ENCODE measurements around the gene CHIC2.

DNA sequence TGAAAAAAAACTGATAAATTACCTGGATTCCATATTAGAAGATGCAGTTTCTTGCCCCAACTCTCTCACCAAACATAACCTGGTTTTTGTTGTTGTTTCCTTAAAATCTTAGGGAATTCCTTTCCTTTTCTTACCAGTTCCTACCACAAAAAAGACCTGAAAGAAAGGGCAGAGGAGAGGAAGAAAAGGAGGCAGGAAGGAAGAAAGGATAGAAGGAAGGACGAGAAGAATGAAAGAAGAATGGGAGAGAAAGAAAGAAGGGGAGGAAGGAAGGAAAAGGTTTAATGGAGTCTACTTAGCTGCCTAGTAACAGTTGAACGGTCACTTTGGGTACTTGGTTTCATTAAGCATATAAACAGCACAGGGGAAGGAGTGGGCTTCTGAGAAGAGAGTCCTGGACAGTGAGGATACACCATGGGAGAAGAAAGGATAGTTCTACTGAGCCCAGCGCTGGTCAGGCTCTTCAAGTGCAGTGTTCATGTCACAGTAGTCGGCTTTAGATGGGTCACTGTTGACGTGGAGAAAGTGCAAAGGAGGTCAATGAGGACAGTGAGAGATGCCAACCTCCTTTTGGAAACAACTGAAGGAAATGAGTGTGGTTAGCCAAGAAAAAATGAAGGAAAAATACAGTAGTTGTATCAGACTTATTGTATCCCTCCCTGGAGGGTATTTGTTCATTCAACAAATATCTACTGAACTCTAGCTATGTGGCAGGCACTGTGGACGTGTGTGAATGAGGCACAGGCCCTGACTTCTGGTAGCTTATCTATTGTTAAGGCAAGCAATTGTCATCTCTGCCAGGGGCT, 1.1 kb upstream of the CHIC2 start:
- TF ChIP-seq, protein P1, sequence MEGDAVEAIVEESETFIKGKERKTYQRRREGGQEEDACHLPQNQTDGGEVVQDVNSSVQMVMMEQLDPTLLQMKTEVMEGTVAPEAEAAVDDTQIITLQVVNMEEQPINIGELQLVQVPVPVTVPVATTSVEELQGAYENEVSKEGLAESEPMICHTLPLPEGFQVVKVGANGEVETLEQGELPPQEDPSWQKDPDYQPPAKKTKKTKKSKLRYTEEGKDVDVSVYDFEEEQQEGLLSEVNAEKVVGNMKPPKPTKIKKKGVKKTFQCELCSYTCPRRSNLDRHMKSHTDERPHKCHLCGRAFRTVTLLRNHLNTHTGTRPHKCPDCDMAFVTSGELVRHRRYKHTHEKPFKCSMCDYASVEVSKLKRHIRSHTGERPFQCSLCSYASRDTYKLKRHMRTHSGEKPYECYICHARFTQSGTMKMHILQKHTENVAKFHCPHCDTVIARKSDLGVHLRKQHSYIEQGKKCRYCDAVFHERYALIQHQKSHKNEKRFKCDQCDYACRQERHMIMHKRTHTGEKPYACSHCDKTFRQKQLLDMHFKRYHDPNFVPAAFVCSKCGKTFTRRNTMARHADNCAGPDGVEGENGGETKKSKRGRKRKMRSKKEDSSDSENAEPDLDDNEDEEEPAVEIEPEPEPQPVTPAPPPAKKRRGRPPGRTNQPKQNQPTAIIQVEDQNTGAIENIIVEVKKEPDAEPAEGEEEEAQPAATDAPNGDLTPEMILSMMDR (conservative IDR thresholded peaks at IDR 0.05; ENCODE audit: low read depth, low read length) = no peak
- TF ChIP-seq EZH2phosphoT487 (IDR thresholded peaks at IDR 0.05; ENCODE audit: borderline replicate concordance, low read length) (no peak), EZH2 (IDR thresholded peaks at IDR 0.05; ENCODE audit: low read length, unreplicated experiment) (no peak)

All from PC-3 (cell line).